ENCODE data around the gene HIGD2B. TPM values are rescaled to one million over a fixed set of nuclear protein-coding genes. Genes with fewer than 3 reads are reported as not detected.

The HIGD2B gene, protein sequence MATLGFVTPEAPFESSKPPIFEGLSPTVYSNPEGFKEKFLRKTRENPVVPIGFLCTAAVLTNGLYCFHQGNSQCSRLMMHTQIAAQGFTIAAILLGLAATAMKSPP
- not detected for polyA plus RNA-seq (2013, experiment 1 of 2)
- polyA plus RNA-seq (2013, experiment 2 of 2) = not detected

DNA sequence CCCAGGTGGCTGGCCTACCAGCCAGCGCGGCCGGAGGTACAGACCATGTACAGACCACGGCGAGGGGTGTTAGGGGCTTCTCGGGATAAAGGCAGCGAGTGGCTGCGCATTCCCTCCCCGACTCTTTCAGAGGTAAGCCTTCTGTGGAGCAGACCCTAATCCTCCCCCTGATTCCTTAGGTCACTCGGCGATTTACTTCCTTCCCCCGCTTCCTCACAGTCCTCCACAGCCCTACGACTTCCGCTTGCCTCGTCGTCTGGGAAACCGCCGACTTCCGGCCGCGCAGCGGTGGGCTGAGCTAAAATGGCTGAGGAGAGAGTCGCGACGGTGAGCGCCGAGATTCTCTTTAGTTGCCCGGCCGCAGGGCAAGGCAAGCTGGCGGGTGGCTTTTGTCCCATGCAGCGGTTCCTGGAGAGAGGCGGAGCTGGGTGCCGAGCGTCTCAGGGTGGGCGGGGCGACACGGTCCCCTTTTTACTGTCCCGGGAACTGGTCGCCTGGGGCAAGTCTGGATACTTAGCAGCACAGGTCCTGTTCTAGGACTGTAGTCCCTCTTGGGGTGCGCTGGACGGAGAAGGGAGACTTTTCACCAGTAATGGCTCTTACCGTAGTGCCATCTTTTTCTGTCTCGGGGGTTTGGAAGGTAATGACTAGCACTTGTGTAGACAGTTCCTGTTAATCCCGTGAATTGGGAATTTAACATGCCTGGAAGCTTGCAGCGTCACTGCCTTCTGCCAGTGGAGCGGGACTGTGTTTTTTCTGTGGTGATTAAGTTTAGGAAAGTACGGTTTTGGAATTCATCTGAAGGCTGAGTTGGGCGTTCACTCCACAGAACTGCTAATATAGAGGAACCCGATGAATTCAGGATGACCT, at the start of gene HIGD2B, which contains the start of gene BBS4:
Gene HIGD2B, minus strand, starts transcription at position 258 of the 870 bp plus-strand sequence. CDS start 9,808 bp downstream, outside the sequence.
Gene BBS4, plus strand, starts transcription at position 283 of the 870 bp plus-strand sequence. Its CDS starts 21 bp downstream, at position 304.
- Histone ChIP-seq H3K4me1 (ENCODE audit: control insufficient read depth, low read depth, low read length) (peaks cover 4% of the 10 kb centered on the region), H2BK120ac (ENCODE audit: low read depth, low read length) (no peak within 1 kb of the TSS), H3K79me2 (ENCODE audit: control insufficient read depth, insufficient read depth, low read length) (no peaks in the 10 kb centered on the region), H3K27me3 (ENCODE audit: insufficient read depth, low read length, poor library complexity) (no peaks in the 10 kb centered on the region), H3K4ac (ENCODE audit: low read depth, low read length) (peak within 1 kb of the TSS; percentile 9), H3K36me3 (ENCODE audit: control insufficient read depth, insufficient read depth, low read length) (no peaks in the 10 kb centered on the region), H3K18ac (ENCODE audit: low read length) (peak within 1 kb of the TSS; percentile 89), H3K4me2 (ENCODE audit: low read length) (peak within 1 kb of the TSS; percentile 97), H4K8ac (ENCODE audit: low read depth, low read length) (no peak within 1 kb of the TSS), H2BK5ac (ENCODE audit: low read length) (peak within 1 kb of the TSS; percentile 52), H2BK15ac (replicated peaks; ENCODE audit: low read depth) (no peak within 1 kb of the TSS), H3K4me3 (ENCODE audit: low read length) (peak within 1 kb of the TSS; percentile 89), H2AK5ac (ENCODE audit: low read length) (no peak within 1 kb of the TSS), H3K23ac (ENCODE audit: low read length) (no peak within 1 kb of the TSS), H3K56ac (ENCODE audit: low read length) (peak within 1 kb of the TSS; percentile 89), H3K27ac (ENCODE audit: low read depth, low read length) (peak within 1 kb of the TSS; percentile 84), H4K5ac (ENCODE audit: low read length) (peak within 1 kb of the TSS; percentile 91), H3K79me1 (ENCODE audit: low read length) (no peaks in the 10 kb centered on the region), H3K9ac (ENCODE audit: low read length) (peak within 1 kb of the TSS; percentile 92)
- WGBS (ENCODE audit: extremely low coverage, insufficient coverage, low lambda C conversion rate) = no CpG with 5 or more reads among the region's 49 CpGs
- peak; percentile 98 for DNase-seq

DNA sequence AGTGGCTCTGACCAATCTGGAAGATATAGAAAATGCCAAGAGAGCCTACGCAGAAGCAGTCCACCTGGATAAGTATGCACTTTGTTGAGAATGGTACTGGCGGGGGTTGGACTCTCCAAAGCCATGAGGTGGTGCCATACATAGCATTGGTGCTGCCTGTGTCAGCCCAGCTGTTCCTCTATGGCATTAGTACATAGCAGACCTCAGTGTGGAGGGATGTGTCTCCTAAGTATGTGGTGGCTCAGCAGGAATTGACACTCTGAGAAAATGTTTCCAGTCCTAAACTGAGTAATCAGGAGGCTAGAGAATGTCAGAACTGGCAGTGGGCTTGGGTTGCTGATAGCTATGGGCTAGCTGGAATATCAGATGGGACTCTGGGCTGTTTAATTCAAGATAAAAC, 49.1 kb upstream of the HIGD2B start:
- no peak overlapping the region for H2AK5ac ChIP-seq (ENCODE audit: low read length)
- no peak overlapping the region for H3K9ac ChIP-seq (ENCODE audit: low read length)
- no peak overlapping the region for H3K23ac ChIP-seq (ENCODE audit: low read length)
- no peak overlapping the region for H2BK15ac ChIP-seq (replicated peaks; ENCODE audit: low read depth)
- H3K4ac ChIP-seq (ENCODE audit: low read depth, low read length) = no peak overlapping the region
- no peak overlapping the region for H4K5ac ChIP-seq (ENCODE audit: low read length)
- H3K36me3 ChIP-seq (ENCODE audit: control insufficient read depth, insufficient read depth, low read length) = peaks cover 7% of the 10 kb centered on the region
- H3K4me2 ChIP-seq (ENCODE audit: low read length) = no peak overlapping the region
- no peak for DNase-seq
- no peaks in the 10 kb centered on the region for H3K27me3 ChIP-seq (ENCODE audit: insufficient read depth, low read length, poor library complexity)
- H3K18ac ChIP-seq (ENCODE audit: low read length) = no peak overlapping the region
- no peaks in the 10 kb centered on the region for H3K4me1 ChIP-seq (ENCODE audit: control insufficient read depth, low read depth, low read length)
- no peaks in the 10 kb centered on the region for H3K79me1 ChIP-seq (ENCODE audit: low read length)
- no peak overlapping the region for H2BK120ac ChIP-seq (ENCODE audit: low read depth, low read length)
- no peak overlapping the region for H3K56ac ChIP-seq (ENCODE audit: low read length)
- no peak overlapping the region for H2BK5ac ChIP-seq (ENCODE audit: low read length)
- H4K8ac ChIP-seq (ENCODE audit: low read depth, low read length) = no peak overlapping the region
- no CpG with 5 or more reads among the region's 2 CpGs for WGBS (ENCODE audit: extremely low coverage, insufficient coverage, low lambda C conversion rate)
- H3K4me3 ChIP-seq (ENCODE audit: low read length) = no peak overlapping the region
- H3K27ac ChIP-seq (ENCODE audit: low read depth, low read length) = no peak overlapping the region
- no peaks in the 10 kb centered on the region for H3K79me2 ChIP-seq (ENCODE audit: control insufficient read depth, insufficient read depth, low read length)

DNA sequence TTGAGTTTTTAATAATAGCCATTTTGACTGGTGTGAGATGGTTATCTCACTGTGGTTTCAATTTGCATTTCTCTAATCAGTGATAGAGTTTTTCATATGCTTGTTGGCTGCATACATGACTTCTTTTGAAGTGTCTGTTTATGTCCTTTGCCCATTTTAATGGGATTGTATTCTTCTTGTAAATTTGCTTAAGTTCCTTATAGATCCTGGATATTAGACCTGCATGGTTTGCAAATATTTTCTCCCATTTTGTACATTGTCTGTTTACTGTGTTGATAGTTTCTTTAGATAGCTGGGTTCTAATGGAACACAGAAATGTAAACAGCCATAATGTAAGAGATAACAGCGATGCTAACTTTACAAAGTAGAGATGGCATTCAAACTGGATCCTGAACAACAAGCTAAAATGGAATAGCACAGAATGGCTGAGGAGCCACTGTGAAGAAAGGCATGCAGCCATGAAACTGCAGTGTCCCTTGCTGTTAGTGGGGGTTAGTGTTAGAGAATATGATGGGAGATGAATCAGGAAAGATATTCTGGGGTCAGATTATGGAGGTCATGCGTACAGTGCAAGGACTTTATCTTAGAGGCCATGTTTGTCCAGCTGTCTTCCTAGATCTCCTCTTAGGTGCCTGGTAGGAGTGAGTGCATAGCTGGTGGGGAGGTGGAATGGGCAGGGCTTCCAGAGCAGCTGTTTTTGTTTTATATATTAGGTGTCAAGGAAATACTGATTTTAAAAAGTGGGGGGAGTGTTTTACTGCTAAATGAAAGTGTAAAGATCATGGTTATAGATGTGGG, 48.2 kb upstream of the HIGD2B start:
- H3K9ac ChIP-seq (ENCODE audit: low read length) = no peak overlapping the region
- no peak overlapping the region for H2BK120ac ChIP-seq (ENCODE audit: low read depth, low read length)
- no peaks in the 10 kb centered on the region for H3K27me3 ChIP-seq (ENCODE audit: insufficient read depth, low read length, poor library complexity)
- H2AK5ac ChIP-seq (ENCODE audit: low read length) = no peak overlapping the region
- H3K79me2 ChIP-seq (ENCODE audit: control insufficient read depth, insufficient read depth, low read length) = no peaks in the 10 kb centered on the region
- H4K8ac ChIP-seq (ENCODE audit: low read depth, low read length) = no peak overlapping the region
- WGBS (ENCODE audit: extremely low coverage, insufficient coverage, low lambda C conversion rate) = no CpG with 5 or more reads among the region's 2 CpGs
- peaks cover 7% of the 10 kb centered on the region for H3K36me3 ChIP-seq (ENCODE audit: control insufficient read depth, insufficient read depth, low read length)
- no peak overlapping the region for H3K4me3 ChIP-seq (ENCODE audit: low read length)
- H3K79me1 ChIP-seq (ENCODE audit: low read length) = no peaks in the 10 kb centered on the region
- no peak overlapping the region for H2BK15ac ChIP-seq (replicated peaks; ENCODE audit: low read depth)
- DNase-seq = no peak
- no peak overlapping the region for H3K4ac ChIP-seq (ENCODE audit: low read depth, low read length)
- H2BK5ac ChIP-seq (ENCODE audit: low read length) = no peak overlapping the region
- H4K5ac ChIP-seq (ENCODE audit: low read length) = no peak overlapping the region
- H3K27ac ChIP-seq (ENCODE audit: low read depth, low read length) = no peak overlapping the region
- no peak overlapping the region for H3K4me2 ChIP-seq (ENCODE audit: low read length)
- no peak overlapping the region for H3K18ac ChIP-seq (ENCODE audit: low read length)
- no peaks in the 10 kb centered on the region for H3K4me1 ChIP-seq (ENCODE audit: control insufficient read depth, low read depth, low read length)
- H3K56ac ChIP-seq (ENCODE audit: low read length) = no peak overlapping the region
- H3K23ac ChIP-seq (ENCODE audit: low read length) = no peak overlapping the region

DNA sequence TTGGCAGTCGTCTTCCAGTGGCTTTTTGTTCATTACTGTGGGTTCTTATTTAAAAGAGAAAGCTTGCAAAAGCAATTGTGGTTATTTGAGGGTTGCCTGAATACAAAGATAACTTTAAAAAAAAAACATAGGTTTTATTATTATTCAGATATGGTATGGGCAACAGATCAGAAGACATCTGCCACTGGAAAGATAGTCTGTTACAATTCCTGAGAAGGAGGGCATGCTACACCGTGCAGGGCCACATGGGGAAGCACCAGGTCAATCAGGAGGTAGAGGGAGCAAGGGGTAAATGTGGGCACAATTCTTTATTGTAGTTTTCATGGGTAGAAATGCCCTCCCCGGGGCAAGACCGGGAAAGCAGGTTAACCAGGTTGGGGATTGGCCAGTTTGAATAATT, 46.5 kb upstream of the HIGD2B start:
- no CpG with 5 or more reads among the region's 4 CpGs for WGBS (ENCODE audit: extremely low coverage, insufficient coverage, low lambda C conversion rate)
- Histone ChIP-seq H3K18ac (ENCODE audit: low read length) (no peak overlapping the region), H2BK5ac (ENCODE audit: low read length) (no peak overlapping the region), H3K36me3 (ENCODE audit: control insufficient read depth, insufficient read depth, low read length) (peaks cover 7% of the 10 kb centered on the region), H3K9ac (ENCODE audit: low read length) (no peak overlapping the region), H3K4me1 (ENCODE audit: control insufficient read depth, low read depth, low read length) (no peaks in the 10 kb centered on the region), H3K4me3 (ENCODE audit: low read length) (no peak overlapping the region), H3K4ac (ENCODE audit: low read depth, low read length) (no peak overlapping the region), H2BK15ac (replicated peaks; ENCODE audit: low read depth) (no peak overlapping the region), H3K79me2 (ENCODE audit: control insufficient read depth, insufficient read depth, low read length) (no peaks in the 10 kb centered on the region), H3K4me2 (ENCODE audit: low read length) (no peak overlapping the region), H2AK5ac (ENCODE audit: low read length) (no peak overlapping the region), H3K27ac (ENCODE audit: low read depth, low read length) (no peak overlapping the region), H3K23ac (ENCODE audit: low read length) (no peak overlapping the region), H4K5ac (ENCODE audit: low read length) (no peak overlapping the region), H3K79me1 (ENCODE audit: low read length) (no peaks in the 10 kb centered on the region), H3K56ac (ENCODE audit: low read length) (no peak overlapping the region), H3K27me3 (ENCODE audit: insufficient read depth, low read length, poor library complexity) (no peaks in the 10 kb centered on the region), H4K8ac (ENCODE audit: low read depth, low read length) (no peak overlapping the region), H2BK120ac (ENCODE audit: low read depth, low read length) (no peak overlapping the region)
- peak; percentile 4 for DNase-seq

DNA sequence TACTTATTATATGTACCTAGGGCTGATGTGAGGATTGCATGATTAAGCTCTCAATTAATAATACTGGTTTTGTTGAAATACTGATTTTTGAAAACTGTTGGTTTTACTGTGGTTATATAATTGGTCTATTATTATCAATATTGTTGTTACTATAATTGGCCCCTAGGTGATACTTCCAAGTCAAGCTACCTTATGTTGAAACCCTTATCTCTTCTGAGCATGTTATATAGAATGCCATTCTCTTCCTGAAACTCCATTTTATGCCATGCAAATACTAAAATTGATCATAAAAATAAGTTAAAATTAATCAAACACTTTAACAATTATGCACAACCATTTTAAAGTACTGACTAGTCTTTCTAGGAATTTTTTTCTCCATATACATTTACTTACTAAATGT, 46.1 kb upstream of the HIGD2B start:
- Histone ChIP-seq H3K4ac (ENCODE audit: low read depth, low read length) (no peak overlapping the region), H3K9ac (ENCODE audit: low read length) (no peak overlapping the region), H4K8ac (ENCODE audit: low read depth, low read length) (no peak overlapping the region), H3K4me1 (ENCODE audit: control insufficient read depth, low read depth, low read length) (no peaks in the 10 kb centered on the region), H3K18ac (ENCODE audit: low read length) (no peak overlapping the region), H3K23ac (ENCODE audit: low read length) (no peak overlapping the region), H4K5ac (ENCODE audit: low read length) (no peak overlapping the region), H3K56ac (ENCODE audit: low read length) (no peak overlapping the region), H3K79me1 (ENCODE audit: low read length) (no peaks in the 10 kb centered on the region), H3K79me2 (ENCODE audit: control insufficient read depth, insufficient read depth, low read length) (no peaks in the 10 kb centered on the region), H3K27me3 (ENCODE audit: insufficient read depth, low read length, poor library complexity) (no peaks in the 10 kb centered on the region), H2AK5ac (ENCODE audit: low read length) (no peak overlapping the region), H3K36me3 (ENCODE audit: control insufficient read depth, insufficient read depth, low read length) (peaks cover 5% of the 10 kb centered on the region), H3K4me2 (ENCODE audit: low read length) (no peak overlapping the region), H2BK5ac (ENCODE audit: low read length) (no peak overlapping the region), H2BK120ac (ENCODE audit: low read depth, low read length) (no peak overlapping the region), H2BK15ac (replicated peaks; ENCODE audit: low read depth) (no peak overlapping the region), H3K4me3 (ENCODE audit: low read length) (no peak overlapping the region), H3K27ac (ENCODE audit: low read depth, low read length) (no peak overlapping the region)
- DNase-seq = no peak
